ENCODE results near the gene ACOX3. TPM values are rescaled to one million over a fixed set of nuclear protein-coding genes. Genes with fewer than 3 reads are reported as not detected.
A peak's percentile ranks its signal among the peaks of the same experiment; 100 is the strongest.

ACOX3 gene
- total and polyA plus RNA-seq, 2 of the 8 experiments (the other 6 are each of a cell fraction or from before 2014, with no cell fraction given), result 2.5 to 9.9 TPM

DNA sequence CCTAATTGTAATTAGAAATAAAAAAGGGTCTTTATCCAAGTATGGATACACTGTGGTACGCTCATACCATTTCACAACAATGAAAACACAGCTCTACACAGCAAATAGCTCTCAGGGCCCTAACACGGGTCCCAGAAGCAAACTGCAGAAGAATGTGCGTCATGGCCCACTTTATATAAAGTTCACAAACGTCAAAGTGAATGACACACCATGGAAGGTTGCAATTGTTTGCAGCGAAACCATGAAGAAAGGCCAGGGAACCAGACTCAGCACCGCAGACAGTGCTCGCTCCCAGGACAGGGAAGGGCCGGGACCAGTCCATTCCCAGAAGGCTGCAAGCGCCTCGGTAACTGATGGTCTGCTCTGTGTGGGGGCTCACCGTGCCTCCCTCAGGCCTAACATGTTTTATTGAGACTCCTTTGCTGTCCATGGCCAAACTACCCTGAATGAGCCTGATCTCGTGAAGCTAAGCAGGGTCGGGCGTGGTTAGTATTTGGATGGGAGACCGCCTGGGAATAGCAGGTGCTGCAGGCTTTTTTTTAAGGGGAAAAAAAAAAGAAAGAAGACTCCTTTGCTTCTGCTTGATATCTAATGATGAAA lies 47.8 kb downstream of the ACOX3 start:
- Histone ChIP-seq H3K56ac (replicated peaks; ENCODE audit: insufficient read length, low read depth, low read length) (no peak overlapping the region), H3K9me3 (ENCODE audit: insufficient read depth in 2 of 2, low read depth in 1 of 2, low read length in 1 of 2) (no peaks in the 10 kb centered on the region), H4K8ac (ENCODE audit: extremely low read depth, insufficient read depth, low read length) (no peak overlapping the region), H3K23me2 (ENCODE audit: low read depth, low read length) (no peaks in the 10 kb centered on the region; the same call in 1 of the 2 replicates), H3K23ac (ENCODE audit: insufficient read length) (no peak overlapping the region), H3K27me3 (replicated peaks in 1 of 4; ENCODE audit: control insufficient read depth in 3 of 4, extremely low read depth in 1 of 4, insufficient read depth in 3 of 4, low read length in 3 of 4) (no peaks in the 10 kb centered on the region), H2BK5ac (ENCODE audit: low read depth, low read length) (no peak overlapping the region), H3K27ac (ENCODE audit: low read depth, low read length) (no peak overlapping the region), H2BK12ac (ENCODE audit: low read depth, low read length) (no peak overlapping the region), H3K18ac (ENCODE audit: extremely low read depth, low read length) (no peak overlapping the region), H3K79me2 (ENCODE audit: control insufficient read depth in 1 of 2, insufficient read depth in 2 of 2, low read length in 2 of 2) (no peaks in the 10 kb centered on the region), H4K91ac (replicated peaks; ENCODE audit: insufficient read length, low read length) (no peak overlapping the region), H3K79me1 (ENCODE audit: low read depth, low read length) (no peaks in the 10 kb centered on the region), H2AK5ac (ENCODE audit: low read depth, low read length) (no peak overlapping the region), H3K36me3 (ENCODE audit: control insufficient read depth in 2 of 4, insufficient read depth in 4 of 4, low read length in 3 of 4) (no peaks in the 10 kb centered on the region), H3K4me2 (ENCODE audit: insufficient read depth in 1 of 2, low read depth in 2 of 2, low read length in 2 of 2) (no peak overlapping the region), H4K20me1 (replicated peaks in 1 of 2; ENCODE audit: control insufficient read depth in 1 of 2, insufficient read depth in 2 of 2, low read length in 2 of 2) (no peaks in the 10 kb centered on the region), H3K4me1 (replicated peaks in 1 of 4; ENCODE audit: control insufficient read depth in 3 of 4, insufficient read depth in 4 of 4, low read length in 3 of 4) (peaks cover 0 to 8% (median 6%) of the 10 kb centered on the region in 4 experiments; a peak in 6 of 7 replicates), H2AFZ (ENCODE audit: low read length) (no peak overlapping the region), H3K9ac (replicated peaks in 1 of 4; ENCODE audit: extremely low read depth in 1 of 4, low read depth in 3 of 4, low read length in 3 of 4) (no peak overlapping the region), H4K5ac (ENCODE audit: insufficient read length, low read depth, low read length) (no peak overlapping the region), H3K14ac (ENCODE audit: insufficient read length) (no peak overlapping the region), H3K4me3 (ENCODE audit: extremely low read depth in 1 of 4, insufficient read depth in 2 of 4, low read depth in 3 of 4, low read length in 4 of 4) (no peak overlapping the region), H2BK20ac (ENCODE audit: low read length) (no peak overlapping the region), H3K4ac (replicated peaks; ENCODE audit: insufficient read length, low read depth, low read length) (no peak overlapping the region), H2BK120ac (replicated peaks; ENCODE audit: low read depth, low read length) (no peak overlapping the region), H2BK15ac (ENCODE audit: low read length) (no peak overlapping the region)
- FAIRE-seq (no peak), DNase-seq (ENCODE audit: low read depth in 1 of 2, low spot score in 2 of 2) (no peak)
- POLR2A ChIA-PET (ENCODE audit: partially characterized antibody), result no interaction called here
- 83% methylated on average over 15 of the region's 15 CpGs; no CpG with 5 or more reads in 1 of the 2 experiments for whole genome bisulfite sequencing, 2 experiments (ENCODE audit: extremely low coverage in 1 of 2, insufficient coverage in 1 of 2, insufficient read length in 1 of 2, insufficient replicate concordance in 2 of 2, low coverage in 1 of 2, low lambda C conversion rate in 2 of 2, missing lambda C conversion rate in 1 of 2)
- TF ChIP-seq JUND (IDR thresholded peaks at IDR 0.05; ENCODE audit: low read length) (no peak), SUZ12 (IDR thresholded peaks at IDR 0.05; ENCODE audit: low read length) (no peak), CHD2 (IDR thresholded peaks at IDR 0.05; ENCODE audit: low read length) (no peak), TBP (IDR thresholded peaks at IDR 0.05; ENCODE audit: low read depth, low read length) (peak; percentile 96), SP2 (IDR thresholded peaks at IDR 0.05; ENCODE audit: low read length) (no peak), GTF2F1 (IDR thresholded peaks at IDR 0.05; ENCODE audit: borderline replicate concordance, low read depth, low read length) (no peak), TAF7 (optimal IDR thresholded peaks at IDR 0.05; ENCODE audit: borderline replicate concordance, low read depth, low read length) (no peak), HDAC2 (IDR thresholded peaks at IDR 0.05; ENCODE audit: borderline replicate concordance in 1 of 2, low read depth in 2 of 2, low read length in 2 of 2) (no peak), TAF1 (IDR thresholded peaks at IDR 0.05; ENCODE audit: low read depth, low read length) (no peak)
- CTCF ChIA-PET (ENCODE audit: partially characterized antibody), result interaction anchor here (0.9 to 6.6 kb wide), 9 partner anchors 10 to 216 kb away, joined by 3 to 37 read pairs (median 5); no protein-coding TSS in a partner anchor
